ENCODE measurements around the gene ITGB4. TPM values are rescaled to one million over a fixed set of nuclear protein-coding genes. Genes with fewer than 3 reads are reported as not detected.

ITGB4 gene
- total RNA-seq (ENCODE audit: low replicate concordance), result 1.1 TPM in 1 of 2 replicates, not detected in the other

DNA sequence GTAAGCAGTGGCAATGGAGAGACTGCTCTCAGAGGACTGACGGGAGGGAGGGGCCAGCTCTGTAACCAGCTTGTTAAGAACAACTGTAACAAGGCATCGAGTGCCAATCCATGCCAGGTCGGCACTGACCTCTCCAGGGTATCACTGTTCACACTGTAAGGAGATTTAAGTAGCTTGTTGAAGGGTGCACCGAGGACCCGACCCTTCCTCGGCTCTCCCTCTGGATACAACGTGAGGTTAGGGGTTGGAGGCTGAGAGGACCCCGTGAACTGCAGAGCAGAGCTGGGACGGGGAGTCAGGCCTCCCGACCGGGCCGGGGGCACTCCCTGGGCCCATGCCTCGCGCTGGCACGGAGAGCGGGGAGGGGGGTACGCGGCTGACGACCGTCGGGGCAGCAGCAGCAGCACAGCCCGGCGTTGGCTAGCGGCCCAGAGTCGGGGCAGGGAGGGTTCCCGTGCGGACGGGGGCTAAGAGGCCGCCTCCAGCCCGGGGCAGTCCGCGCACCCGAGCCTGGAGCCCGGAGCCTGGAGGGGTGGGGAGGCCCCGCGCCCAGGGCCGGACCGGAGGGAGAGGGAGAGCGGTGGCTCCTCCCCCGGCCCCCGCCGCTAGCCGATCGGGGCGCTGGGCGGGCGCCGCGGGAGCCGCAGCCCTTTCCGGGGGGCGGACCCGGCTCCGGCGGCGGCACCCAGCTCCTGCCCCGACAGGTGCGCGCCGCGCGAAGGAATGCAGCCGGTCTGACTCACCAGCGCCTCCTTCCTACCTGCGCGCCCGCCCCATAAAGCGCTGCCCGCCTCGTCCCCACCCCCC lies at the start of gene ITGB4:
Gene ITGB4, plus strand, starts transcription at position 804 of the 807 bp plus-strand sequence. CDS start 3,245 bp downstream, outside the sequence.
- Histone ChIP-seq H3K4me2 (peak within 1 kb of the TSS; percentile 82), H3K9ac (no peak within 1 kb of the TSS), H3K36me3 (no peaks in the 10 kb centered on the region), H3K4me1 (no peaks in the 10 kb centered on the region), H3F3A (ENCODE audit: low read depth) (peaks cover 10% of the 10 kb centered on the region), H3K79me2 (ENCODE audit: low read depth) (no peaks in the 10 kb centered on the region), H2AFZ (replicated peaks) (peak within 1 kb of the TSS; percentile 78), H3K27ac (no peak within 1 kb of the TSS), H3K27me3 (peaks cover 44% of the 10 kb centered on the region), H4K20me1 (ENCODE audit: low read depth) (no peaks in the 10 kb centered on the region), H3K4me3 (peak within 1 kb of the TSS; percentile 56), H3K9me3 (ENCODE audit: low read depth) (no peaks in the 10 kb centered on the region)
- peaks cover 2% of the 10 kb centered on the region for H3K4me1 Mint-ChIP-seq
- peak within 1 kb of the TSS; percentile 77 for H3K4me3 Mint-ChIP-seq
- H3K27ac Mint-ChIP-seq, result no peak within 1 kb of the TSS
- peaks cover 42% of the 10 kb centered on the region for H3K27me3 Mint-ChIP-seq (ENCODE audit: insufficient read depth, low read depth)
- H3K9me3 Mint-ChIP-seq, result no peaks in the 10 kb centered on the region
- TF ChIP-seq EZH2phosphoT487 (IDR thresholded peaks at IDR 0.05) (peak; percentile 70), EZH2 (IDR thresholded peaks at IDR 0.05) (peak; percentile 83)
- TF ChIP-seq, protein P1, sequence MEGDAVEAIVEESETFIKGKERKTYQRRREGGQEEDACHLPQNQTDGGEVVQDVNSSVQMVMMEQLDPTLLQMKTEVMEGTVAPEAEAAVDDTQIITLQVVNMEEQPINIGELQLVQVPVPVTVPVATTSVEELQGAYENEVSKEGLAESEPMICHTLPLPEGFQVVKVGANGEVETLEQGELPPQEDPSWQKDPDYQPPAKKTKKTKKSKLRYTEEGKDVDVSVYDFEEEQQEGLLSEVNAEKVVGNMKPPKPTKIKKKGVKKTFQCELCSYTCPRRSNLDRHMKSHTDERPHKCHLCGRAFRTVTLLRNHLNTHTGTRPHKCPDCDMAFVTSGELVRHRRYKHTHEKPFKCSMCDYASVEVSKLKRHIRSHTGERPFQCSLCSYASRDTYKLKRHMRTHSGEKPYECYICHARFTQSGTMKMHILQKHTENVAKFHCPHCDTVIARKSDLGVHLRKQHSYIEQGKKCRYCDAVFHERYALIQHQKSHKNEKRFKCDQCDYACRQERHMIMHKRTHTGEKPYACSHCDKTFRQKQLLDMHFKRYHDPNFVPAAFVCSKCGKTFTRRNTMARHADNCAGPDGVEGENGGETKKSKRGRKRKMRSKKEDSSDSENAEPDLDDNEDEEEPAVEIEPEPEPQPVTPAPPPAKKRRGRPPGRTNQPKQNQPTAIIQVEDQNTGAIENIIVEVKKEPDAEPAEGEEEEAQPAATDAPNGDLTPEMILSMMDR (IDR thresholded peaks at IDR 0.05), result peak; percentile 30
- peak; percentile 80 for DNase-seq (ENCODE audit: low spot score)
- H3K36me3 Mint-ChIP-seq, result no peaks in the 10 kb centered on the region

DNA sequence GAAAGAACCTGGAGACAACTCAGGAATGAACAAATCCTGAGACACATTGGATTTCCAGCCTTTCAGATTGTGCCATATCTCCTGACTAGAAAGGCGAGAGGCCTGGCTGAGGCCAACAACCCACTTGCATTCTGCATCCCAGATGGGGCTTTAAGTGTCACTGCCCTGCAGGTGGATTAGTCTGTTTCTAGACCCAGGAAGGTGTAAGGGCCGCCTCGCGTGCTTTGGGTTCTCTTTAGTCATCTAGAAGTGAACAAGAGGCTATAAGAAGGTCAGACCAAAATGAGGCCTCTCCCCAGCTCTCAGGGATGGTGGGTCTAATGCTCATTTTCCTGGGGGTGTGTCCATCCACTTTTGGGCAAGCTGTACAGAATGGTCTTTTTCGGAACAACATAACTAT lies 49.2 kb upstream of the ITGB4 start:
- H3K79me2 ChIP-seq (ENCODE audit: low read depth), result peaks cover 75% of the 10 kb centered on the region
- H4K20me1 ChIP-seq (ENCODE audit: low read depth), result peaks cover 11% of the 10 kb centered on the region
- no peak for DNase-seq (ENCODE audit: low spot score)
- TF ChIP-seq EZH2phosphoT487 (IDR thresholded peaks at IDR 0.05) (no peak), EZH2 (IDR thresholded peaks at IDR 0.05) (no peak)
- TF ChIP-seq, protein P1 (IDR thresholded peaks at IDR 0.05), result no peak
- H3K4me3 ChIP-seq, result no peak overlapping the region
- Mint-ChIP-seq H3K4me1 (peaks cover 7% of the 10 kb centered on the region), H3K4me3 (no peak overlapping the region), H3K27ac (no peak overlapping the region), H3K27me3 (ENCODE audit: insufficient read depth, low read depth) (no peaks in the 10 kb centered on the region), H3K36me3 (peaks cover 3% of the 10 kb centered on the region), H3K9me3 (no peaks in the 10 kb centered on the region)
- H3K36me3 ChIP-seq, result peaks cover 14% of the 10 kb centered on the region
- H2AFZ ChIP-seq (replicated peaks), result no peak overlapping the region
- no peak overlapping the region for H3K9ac ChIP-seq
- no peaks in the 10 kb centered on the region for H3K27me3 ChIP-seq
- no peak overlapping the region for H3K4me2 ChIP-seq
- H3F3A ChIP-seq (ENCODE audit: low read depth), result peaks cover 32% of the 10 kb centered on the region
- H3K27ac ChIP-seq, result no peak overlapping the region
- H3K4me1 ChIP-seq, result peaks cover 9% of the 10 kb centered on the region
- no peaks in the 10 kb centered on the region for H3K9me3 ChIP-seq (ENCODE audit: low read depth)

DNA sequence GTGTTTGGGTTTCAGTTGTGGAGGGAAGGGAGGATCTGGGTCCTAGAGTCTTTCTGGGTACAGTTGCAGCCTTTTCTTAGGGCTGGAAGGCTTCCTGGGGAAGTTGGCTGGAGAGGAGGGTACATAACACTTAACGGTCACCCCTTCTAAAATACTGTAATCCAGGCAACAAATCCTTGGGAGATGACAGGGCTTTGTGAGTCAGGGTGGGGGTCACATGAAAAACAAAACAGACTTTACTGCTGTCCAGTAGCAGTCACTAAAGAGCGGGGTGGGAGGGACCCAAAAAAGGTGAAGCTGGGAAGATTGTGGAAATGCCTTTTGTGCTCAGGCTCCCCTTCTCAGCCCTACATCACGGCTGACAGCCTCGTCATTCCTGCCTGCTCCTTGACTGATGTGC lies 47.8 kb upstream of the ITGB4 start:
- no peaks in the 10 kb centered on the region for H3K27me3 Mint-ChIP-seq (ENCODE audit: insufficient read depth, low read depth)
- peaks cover 72% of the 10 kb centered on the region for H3K79me2 ChIP-seq (ENCODE audit: low read depth)
- H3F3A ChIP-seq (ENCODE audit: low read depth), result peaks cover 28% of the 10 kb centered on the region
- peak overlapping the region; percentile 24 for H3K4me3 Mint-ChIP-seq
- H3K4me2 ChIP-seq, result no peak overlapping the region
- H3K36me3 ChIP-seq, result peaks cover 14% of the 10 kb centered on the region
- H3K27me3 ChIP-seq, result no peaks in the 10 kb centered on the region
- H3K4me3 ChIP-seq, result no peak overlapping the region
- H3K9me3 Mint-ChIP-seq, result no peaks in the 10 kb centered on the region
- H3K9ac ChIP-seq, result no peak overlapping the region
- TF ChIP-seq, protein P1 (IDR thresholded peaks at IDR 0.05), result no peak
- TF ChIP-seq EZH2 (IDR thresholded peaks at IDR 0.05) (no peak), EZH2phosphoT487 (IDR thresholded peaks at IDR 0.05) (no peak)
- DNase-seq (ENCODE audit: low spot score), result no peak
- H4K20me1 ChIP-seq (ENCODE audit: low read depth), result peaks cover 18% of the 10 kb centered on the region
- no peaks in the 10 kb centered on the region for H3K9me3 ChIP-seq (ENCODE audit: low read depth)
- peak overlapping the region; percentile 20 for H3K27ac ChIP-seq
- no peak overlapping the region for H2AFZ ChIP-seq (replicated peaks)
- no peak overlapping the region for H3K27ac Mint-ChIP-seq
- H3K36me3 Mint-ChIP-seq, result peaks cover 3% of the 10 kb centered on the region
- peaks cover 2% of the 10 kb centered on the region for H3K4me1 ChIP-seq
- H3K4me1 Mint-ChIP-seq, result peaks cover 4% of the 10 kb centered on the region

Measured in neural progenitor cell (in vitro differentiated cells).